Neural cell (in vitro differentiated cells): ENCODE results near the gene CPNE2.

Experiments used
- CTCF ChIP-seq: fragments of 450-650 bp; IDR thresholded peaks from 2 replicates; pipeline ENCODE4 v1.5.1; 2014; ENCODE audit warnings: antibody characterized with exemption, mild to moderate bottlenecking, moderate library complexity; ENCODE audit not compliant: poor library complexity, severe bottlenecking
- EZH2 ChIP-seq: fragments of 200-600, 300-800 bp; shearing (Covaris generic), sonication (generic); IDR thresholded peaks from 2 replicates; pipeline ENCODE4 v1.6.1; 2014; ENCODE audit warnings: antibody characterized with exemption, low read length, borderline replicate concordance, mild to moderate bottlenecking; ENCODE audit not compliant: insufficient read depth, poor library complexity, severe bottlenecking
- POLR2AphosphoS5 ChIP-seq: IDR thresholded peaks from 2 replicates; pipeline ENCODE4 v1.6.1; 2012
- REST ChIP-seq: IDR thresholded peaks from 2 replicates; pipeline ENCODE4 v1.6.1; 2012; ENCODE audit warnings: borderline replicate concordance
- TAF1 ChIP-seq: IDR thresholded peaks from 2 replicates; pipeline ENCODE4 v1.6.1; 2012; ENCODE audit warnings: low read depth

- TF ChIP-seq CTCF, result no peak
- no peak for TF ChIP-seq EZH2
- TF ChIP-seq TAF1, result no peak
- no peak for TF ChIP-seq POLR2AphosphoS5
- TF ChIP-seq REST, result no peak
Observed at GRCh38 chr16:57184887-57185445, 92.6 kb downstream of the CPNE2 start.
